Right lobe of liver (tissue), 6 donors: Measurements from ENCODE around the gene SERTM1. TPM values are rescaled to one million over a fixed set of nuclear protein-coding genes. Genes with fewer than 3 reads are reported as not detected.
A peak's percentile ranks its signal among the peaks of the same experiment; 100 is the strongest.

Source experiments
- ATAC-seq, 4 donors: fragments of 200-7000 bp; cut with Tn5 transposase; one replicate each; pipeline ENCODE4 v1.9.1; 2020; ENCODE audit warnings: mild to moderate bottlenecking in 4 of 4, moderate library complexity in 4 of 4
- DNase-seq, 3 donors: peaks; one replicate each; pipeline ENCODE4 v3.0.0-alpha.2; 2020
- H3K27ac ChIP-seq, 3 donors: fragments of 200-600 bp; one replicate each; pipeline ENCODE4 v1.8.0; 2022
- H3K27me3 ChIP-seq, 2 donors: fragments of 200-600 bp; one replicate each; pipeline ENCODE4 v1.8.0; 2022
- H3K36me3 ChIP-seq, 4 donors: fragments of 200-600 bp; sonication (generic) in 1 of 4; one replicate each; pipeline versions ENCODE4 v1.5.1 to v1.8.0; 2017 to 2022; ENCODE audit warnings: control low read depth in 1 of 4
- H3K4me1 ChIP-seq, 4 donors: fragments of 200-600 bp; sonication (generic) in 1 of 4; one replicate each; pipeline versions ENCODE4 v1.5.1 to v1.8.0; 2017 to 2022; ENCODE audit warnings: control low read depth in 1 of 4
- H3K4me3 ChIP-seq, 3 donors: fragments of 200-600 bp; one replicate each; pipeline ENCODE4 v1.8.0; 2022
- H3K9me3 ChIP-seq, 4 donors: fragments of 200-600 bp; sonication (generic) in 1 of 4; one replicate each; pipeline versions ENCODE4 v1.5.1 to v1.8.0; 2017 to 2022; ENCODE audit warnings: control low read depth in 1 of 4
- CTCF ChIP-seq, 4 donors: fragments of 200-600 bp in 3 of 4; fragments of 450-650 bp in 1 of 4; IDR thresholded peaks; one replicate each; pipeline versions ENCODE4 v1.5.1 to v1.8.0; 2016 to 2022; ENCODE audit warnings: antibody characterized with exemption in 4 of 4, mild to moderate bottlenecking in 2 of 4
- POLR2A ChIP-seq: fragments of 450-650 bp; IDR thresholded peaks from one replicate; pipeline ENCODE4 v1.6.1; 2017; ENCODE audit warnings: antibody characterized with exemption, mild to moderate bottlenecking
- WGBS: methylation state at CpG from one replicate; pipeline ENCODE4 v1.1.6; 2018; ENCODE audit warnings: low coverage, low lambda C conversion rate; ENCODE audit not compliant: insufficient coverage; ENCODE audit errors: missing lambda C conversion rate; 5-methylcytosine and 5-hydroxymethylcytosine counted together
- intact Hi-C, 2 donors: fragments of 100-400 bp; cut with DNase I; formaldehyde crosslinking; loops; one replicate each; pipeline versions ENCODE4 v1.11.2 to v1.14.1; 2022
- total RNA-seq, 6 experiments: library from RNA; depleted of rRNA in 2 of 6; stranded (reverse); fragments of >200 nt in 2 of 6; fragmentation: NEBNext Ultra II Directional in 3 of 6; extraction: Animal tissue kit (Norgen Biotek cat#: 25700) in 3 of 6; gene quantifications; one replicate each; pipeline versions ENCODE4 v1.1.0 to v1.2.4, GENCODE V29; 2016 to 2023
- donor health status: DM: no; HTN: yes; CAD: no.
- donor health status: DM: no; HTN: no; CAD: no.
- donor health status: DM: no; HTN: no; CAD: no.
- donor health status: DM: no; HTN: yes; CAD: no.
- donor health status: DM: no; HTN: yes; CAD: no.

SERTM1 gene
- total RNA-seq, 6 experiments from 2014 or later: not detected

DNA sequence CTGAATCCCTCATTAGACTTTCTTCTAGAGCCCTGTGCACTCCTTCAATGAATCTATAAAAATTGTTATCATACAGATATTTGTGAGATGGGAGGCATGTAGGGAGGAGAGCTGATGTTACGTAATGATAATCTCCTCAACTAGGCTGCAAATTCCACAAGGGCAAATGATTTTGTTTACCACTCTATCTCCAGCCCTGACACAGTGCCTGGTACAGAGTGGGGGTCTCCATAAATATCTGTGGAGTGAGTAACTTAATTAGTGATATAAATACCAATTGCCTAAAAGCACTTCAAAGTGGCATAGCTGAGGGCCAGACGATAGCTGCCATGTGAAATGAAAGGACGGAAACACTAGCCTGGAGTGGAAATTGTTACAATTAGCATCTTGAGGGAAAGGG, 54.2 kb downstream of the SERTM1 start:
- DNase-seq: no peak
- intact Hi-C loops: no loop called here
- no peaks in the 10 kb centered on the region for H3K4me1 ChIP-seq
- no peaks in the 10 kb centered on the region for H3K27me3 ChIP-seq
- no peaks in the 10 kb centered on the region for H3K9me3 ChIP-seq
- TF ChIP-seq CTCF (IDR thresholded peaks at IDR 0.05): no peak
- TF ChIP-seq POLR2A: no peak
- no peaks in the 10 kb centered on the region for H3K36me3 ChIP-seq
- H3K27ac ChIP-seq: no peak overlapping the region
- 75% methylated on average over 3 of the region's 3 CpGs for WGBS
- no peak for ATAC-seq
- no peak overlapping the region for H3K4me3 ChIP-seq

- Histone ChIP-seq H3K27me3 (no peaks in the 10 kb centered on the region), H3K4me1 (no peaks in the 10 kb centered on the region), H3K9me3 (no peaks in the 10 kb centered on the region), H3K4me3 (no peak overlapping the region), H3K27ac (no peak overlapping the region), H3K36me3 (no peaks in the 10 kb centered on the region)
- no peak for TF ChIP-seq POLR2A
- peak; percentile 67 to 74 (median 70) for TF ChIP-seq CTCF (IDR thresholded peaks at IDR 0.05)
- DNase-seq: peak in 2 of 3 donors; percentile 19 to 56
- 4% methylated on average over 4 of the region's 4 CpGs for whole genome bisulfite sequencing
- peak; percentile 41 to 71 (median 68) for ATAC-seq
- intact Hi-C loops: no loop called here
These were observed 62.4 kb downstream of the SERTM1 start for GRCh38 chr13:36736119-36736726.

DNA sequence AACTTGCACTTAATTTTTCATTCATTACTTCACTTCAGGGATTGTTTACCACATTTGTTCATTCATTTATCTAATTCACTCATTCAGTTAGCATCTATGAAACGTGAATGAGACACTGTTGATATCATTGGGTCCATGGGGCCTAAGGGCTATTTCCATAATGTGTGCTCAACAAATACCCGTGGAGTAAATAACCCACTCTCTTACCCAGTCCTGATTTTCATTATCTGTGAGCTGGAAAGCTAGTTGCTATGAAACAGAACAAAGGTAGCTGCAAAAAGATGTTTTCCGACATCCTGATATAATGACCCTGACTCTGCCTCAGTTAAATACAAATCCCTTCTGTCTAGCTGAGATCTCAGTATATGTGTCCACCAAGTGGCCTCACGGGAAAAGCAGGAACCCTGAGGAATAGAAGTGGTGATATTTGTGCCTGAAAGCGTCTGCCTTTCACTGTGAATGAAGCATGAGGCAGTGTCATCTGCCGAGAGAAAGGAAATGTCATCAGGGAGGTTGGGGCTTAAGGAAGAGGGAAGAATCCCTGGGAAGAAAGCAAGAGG, 63.8 kb downstream of the SERTM1 start:
- Histone ChIP-seq H3K4me3 (no peak overlapping the region), H3K4me1 (no peaks in the 10 kb centered on the region), H3K9me3 (no peaks in the 10 kb centered on the region), H3K27me3 (no peaks in the 10 kb centered on the region), H3K27ac (no peak overlapping the region), H3K36me3 (no peaks in the 10 kb centered on the region)
- no peak for ATAC-seq
- TF ChIP-seq POLR2A: no peak
- no peak for TF ChIP-seq CTCF (IDR thresholded peaks at IDR 0.05)
- intact Hi-C loops: no loop called here
- DNase-seq: no peak
- 65% methylated on average over 6 of the region's 6 CpGs for WGBS

DNA sequence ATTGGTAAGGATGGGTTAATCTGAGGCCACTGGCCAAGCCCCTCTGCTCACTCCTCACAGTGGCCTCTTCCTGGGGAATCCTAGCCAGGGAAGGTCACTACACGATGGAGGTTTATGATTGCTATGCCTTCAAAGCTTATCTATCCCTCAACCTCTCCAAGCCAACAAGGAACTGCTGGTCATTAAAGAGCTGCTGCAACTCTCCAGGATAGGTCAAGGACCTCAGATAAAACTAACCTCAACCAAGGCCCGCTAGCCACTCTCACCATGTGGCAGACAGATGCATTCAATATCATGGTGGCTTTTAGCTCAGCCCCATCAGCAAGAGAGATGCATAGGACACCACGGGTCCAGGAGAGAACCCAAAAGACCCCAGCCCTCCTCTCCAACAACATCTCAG, 71.6 kb downstream of the SERTM1 start:
- no peaks in the 10 kb centered on the region for H3K9me3 ChIP-seq
- ATAC-seq (no peak), DNase-seq (no peak)
- no peak for TF ChIP-seq POLR2A
- no peak for TF ChIP-seq CTCF (IDR thresholded peaks at IDR 0.05)
- intact Hi-C loops: no loop called here
- H3K27me3 ChIP-seq: no peaks in the 10 kb centered on the region
- no peaks in the 10 kb centered on the region for H3K4me1 ChIP-seq
- H3K4me3 ChIP-seq: no peak overlapping the region
- no peak overlapping the region for H3K27ac ChIP-seq
- 43% methylated on average over 3 of the region's 3 CpGs for WGBS
- H3K36me3 ChIP-seq: no peaks in the 10 kb centered on the region
